ENCODE results near the gene RPP30.

The RPP30 gene

DNA sequence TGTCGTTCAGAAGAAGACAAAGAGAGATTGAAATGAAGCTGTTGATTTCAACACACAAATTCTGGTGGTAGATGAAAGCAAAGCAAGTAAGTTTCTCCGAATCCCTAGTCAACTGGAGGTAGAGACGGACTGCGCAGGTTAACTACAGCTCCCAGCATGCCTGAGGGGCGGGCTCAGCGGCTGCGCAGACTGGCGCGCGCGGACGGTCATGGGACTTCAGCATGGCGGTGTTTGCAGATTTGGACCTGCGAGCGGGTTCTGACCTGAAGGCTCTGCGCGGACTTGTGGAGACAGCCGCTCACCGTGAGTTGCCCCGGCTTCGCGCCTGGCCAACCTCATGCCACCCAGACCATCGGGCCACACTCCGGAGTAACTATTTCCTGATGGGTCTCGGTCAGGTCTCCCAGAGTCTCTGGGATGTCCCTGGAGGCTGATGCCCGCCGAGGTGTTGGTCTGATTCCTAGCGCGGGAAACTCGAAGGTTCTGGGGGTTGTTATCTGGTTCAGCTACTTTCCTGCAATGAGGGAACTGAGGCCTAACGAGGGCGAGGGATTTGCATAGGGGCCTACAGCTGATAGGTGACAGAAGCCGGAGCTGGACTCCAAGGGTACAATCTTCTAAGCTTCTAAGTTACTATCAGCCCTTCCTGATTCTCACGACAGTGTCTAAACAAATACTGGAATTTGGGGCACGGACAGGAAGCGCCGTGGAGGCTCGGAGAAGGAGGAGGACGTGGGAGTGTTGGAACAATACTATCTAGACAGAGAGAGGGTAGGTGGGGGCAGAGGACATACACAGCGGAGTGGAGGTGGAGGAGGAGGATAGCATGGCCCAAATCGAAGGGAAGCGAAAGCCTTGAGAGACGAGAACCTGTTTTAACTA is at the start of gene RPP30:
Gene RPP30, plus strand, starts transcription at position 209 of the 882 bp plus-strand sequence. Its CDS starts 13 bp downstream, at position 222.
- peak; percentile 74 for DNase-seq (ENCODE audit: low spot score)

- no peak for DNase-seq (ENCODE audit: low spot score)
Measured at GRCh38 chr10:90822508-90822907, 49.3 kb upstream of the RPP30 start.

DNA sequence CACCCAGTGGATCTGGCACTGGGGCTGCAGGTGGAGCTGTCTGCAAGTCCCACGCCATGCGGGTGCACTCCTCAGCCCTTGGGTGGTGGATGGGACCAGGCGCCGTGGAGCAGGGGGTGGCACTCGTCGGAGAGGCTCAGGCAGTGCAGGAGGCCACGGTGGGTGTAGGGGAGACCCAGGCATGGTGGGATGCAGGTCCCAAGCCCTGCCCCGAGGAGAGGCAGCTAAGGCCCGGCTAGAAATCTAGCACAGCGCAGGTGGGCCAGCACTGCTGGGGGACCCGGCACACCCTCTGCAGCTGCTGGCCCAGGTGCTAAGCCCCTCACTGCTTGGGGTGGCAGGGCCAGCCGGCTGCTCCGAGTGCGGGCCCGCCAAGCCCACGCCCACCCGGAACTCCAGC is 39.7 kb upstream of the RPP30 start:
- DNase-seq (ENCODE audit: low spot score): no peak

- no peak for DNase-seq (ENCODE audit: low spot score)
Measured at GRCh38 chr10:90834326-90834725, 37.4 kb upstream of the RPP30 start.

DNA sequence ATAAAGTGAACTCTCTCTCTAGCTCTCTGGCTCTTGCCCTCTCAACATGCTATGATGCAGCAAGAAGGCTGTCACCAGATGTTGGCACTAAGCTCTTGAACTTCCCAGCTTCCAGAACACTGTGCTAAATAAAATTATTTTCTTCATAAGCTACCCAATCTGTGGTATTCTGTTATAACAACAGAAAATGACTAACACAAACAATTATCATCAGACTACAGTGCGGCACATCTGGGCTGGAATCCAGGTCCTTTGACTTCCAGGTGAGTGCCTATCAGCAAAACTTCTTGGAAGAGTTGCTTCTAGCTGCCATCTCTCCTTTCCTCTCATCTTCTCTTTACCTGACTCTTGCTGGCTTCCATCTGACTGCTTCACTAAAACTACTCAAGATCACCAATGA is 34.3 kb upstream of the RPP30 start:
- no peak for DNase-seq (ENCODE audit: low spot score)

GRCh38 chr10:90842725-90843124 is 29.0 kb upstream of the RPP30 start:
- no peak for DNase-seq (ENCODE audit: low spot score)

DNA sequence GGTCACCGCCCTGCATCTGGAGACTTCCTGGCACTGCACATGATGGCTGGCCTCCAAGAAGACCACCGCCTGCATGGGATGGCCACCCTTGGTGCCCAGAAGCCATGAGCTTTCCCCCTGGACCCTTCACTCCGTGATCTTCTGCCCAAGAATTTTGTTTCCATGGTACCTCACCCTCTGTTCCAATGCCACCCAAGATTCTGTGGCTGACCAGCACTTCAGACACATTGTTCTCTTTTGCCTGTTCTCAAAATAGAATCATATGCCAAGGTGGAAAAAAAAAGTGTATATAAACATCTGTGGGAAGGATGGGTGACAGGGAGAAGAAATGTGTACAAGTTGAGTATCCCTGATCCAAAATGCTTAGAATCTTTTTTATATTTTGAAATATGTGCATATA is 26.0 kb upstream of the RPP30 start:
- DNase-seq (ENCODE audit: low spot score): no peak

DNA sequence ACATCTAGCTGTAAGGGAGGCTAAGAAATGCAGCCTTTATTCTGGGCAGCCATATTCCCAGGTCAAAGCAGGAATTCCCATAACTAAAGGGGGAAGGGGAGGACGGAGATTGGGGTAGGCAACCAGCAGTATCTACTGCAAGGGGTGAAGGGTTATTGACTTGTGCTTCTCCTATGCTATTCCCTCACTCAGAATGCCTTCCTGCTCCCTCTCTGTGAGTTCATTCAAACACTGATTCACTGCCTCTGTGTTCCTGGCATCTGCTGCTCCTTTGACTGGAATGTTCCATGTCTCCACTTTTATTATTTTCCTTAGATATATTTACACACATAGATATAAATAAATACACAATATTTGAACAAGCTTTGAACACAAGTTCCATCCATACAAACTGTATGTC is 25.0 kb upstream of the RPP30 start:
- no peak for DNase-seq (ENCODE audit: low spot score)

DNA sequence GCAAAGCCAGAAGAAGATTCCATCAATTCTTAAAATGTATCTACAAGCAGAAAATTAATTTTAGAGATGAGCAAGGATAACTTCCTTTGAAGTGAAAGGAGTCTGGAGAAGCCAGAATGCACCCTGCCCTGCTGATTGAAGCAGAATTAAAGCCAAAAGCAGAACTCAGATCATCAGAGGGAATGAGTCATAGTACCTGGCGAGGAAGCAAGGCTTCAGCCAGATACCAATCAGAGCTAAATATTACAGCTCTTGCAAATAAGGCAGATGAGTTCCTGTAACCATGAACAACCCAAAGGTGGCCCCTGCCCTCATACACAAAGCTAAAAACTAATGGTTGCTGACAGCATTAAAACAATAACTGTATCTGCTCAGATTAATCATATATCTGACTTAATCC is 24.3 kb upstream of the RPP30 start:
- DNase-seq (ENCODE audit: low spot score): no peak

DNA sequence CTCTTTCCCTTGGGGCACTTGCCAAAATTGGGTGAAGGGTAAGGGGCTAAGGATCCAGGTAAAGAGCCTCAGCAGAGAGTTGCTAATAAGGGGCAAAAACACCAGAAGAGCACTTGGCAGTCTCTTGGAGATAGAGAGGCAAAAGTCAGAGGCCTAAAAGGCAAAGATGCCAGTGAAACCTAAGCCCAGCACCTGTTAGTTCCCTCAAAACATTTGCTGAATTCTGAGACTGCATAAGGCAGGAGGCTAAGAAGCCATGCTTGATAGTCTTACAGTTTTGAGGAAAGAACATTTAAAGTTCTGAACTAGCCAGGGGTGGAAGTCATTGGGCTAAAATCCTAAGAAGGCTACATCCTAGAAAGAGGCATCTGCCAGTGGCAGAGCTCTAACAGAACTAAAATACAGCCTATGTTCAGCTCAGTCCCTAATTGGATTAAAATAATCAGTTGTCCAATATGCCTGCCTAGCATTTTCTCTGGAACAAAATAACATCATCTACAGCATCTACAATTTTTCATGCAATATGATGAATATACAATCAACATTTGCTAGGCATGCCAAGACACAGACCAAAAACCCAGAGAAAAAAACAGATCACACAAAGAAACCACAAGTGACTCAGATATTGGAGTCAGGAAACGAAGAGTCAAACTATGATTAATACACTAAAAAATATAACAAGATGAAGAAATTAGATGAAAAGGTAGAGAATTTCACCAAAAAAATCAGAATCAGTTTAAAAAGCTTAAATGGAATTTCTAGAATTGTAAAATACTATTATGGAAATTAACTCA is 21.6 kb upstream of the RPP30 start:
- DNase-seq (ENCODE audit: low spot score): peak; percentile 3

DNA sequence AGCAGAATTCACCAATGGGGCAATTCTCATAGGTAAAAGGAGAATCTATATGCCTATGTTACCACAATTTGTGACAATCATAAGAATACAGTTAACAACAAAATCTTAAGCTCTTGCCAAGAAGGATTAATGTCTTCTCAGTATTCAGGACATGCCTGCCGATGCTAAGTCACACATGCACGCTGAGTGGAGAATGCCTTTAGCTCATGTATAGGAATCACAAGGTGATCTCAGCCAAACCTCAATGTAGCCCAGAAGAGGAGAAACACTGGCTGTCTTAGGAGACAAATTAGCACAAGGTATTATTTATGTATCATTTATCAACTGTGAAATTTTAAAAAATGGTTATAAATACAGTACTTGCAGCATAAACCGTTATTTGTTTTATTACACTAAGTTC is 16.6 kb upstream of the RPP30 start:
- no peak for DNase-seq (ENCODE audit: low spot score)

GRCh38 chr10:90856261-90856660 is 15.5 kb upstream of the RPP30 start:
- DNase-seq (ENCODE audit: low spot score): no peak

- no peak for DNase-seq (ENCODE audit: low spot score)
Measured at GRCh38 chr10:90856964-90857634, 14.7 kb upstream of the RPP30 start.

GRCh38 chr10:90857635-90858460 is 13.9 kb upstream of the RPP30 start, which contains the start of gene HTR7:
HTR7 (minus strand) TSS chr10:90858039; CDS start chr10:90857671, 368 bp downstream.
- no peak for DNase-seq (ENCODE audit: low spot score)

- DNase-seq (ENCODE audit: low spot score): no peak
Measured at GRCh38 chr10:90858461-90858968, 13.3 kb upstream of the RPP30 start.

DNA sequence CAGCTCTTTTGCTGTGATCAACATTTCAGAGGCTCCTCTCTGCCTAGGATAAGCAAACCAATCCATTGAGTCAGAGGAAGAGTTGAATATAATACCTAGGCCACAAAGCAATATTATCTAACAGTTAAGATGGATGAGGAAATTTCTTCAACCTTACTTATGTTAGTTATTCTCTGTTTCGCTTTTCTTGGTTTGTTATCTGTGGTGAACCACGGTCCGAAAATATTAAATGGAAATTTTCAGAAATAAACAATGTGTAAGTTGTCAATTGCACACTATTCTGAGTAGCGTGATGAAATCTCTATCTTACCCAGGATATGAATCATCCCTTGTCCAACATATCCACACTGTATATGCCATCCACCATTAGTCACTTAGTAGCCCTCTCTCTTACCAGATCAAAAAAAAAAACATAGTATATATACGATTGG is 12.4 kb upstream of the RPP30 start:
- peak; percentile 74 for DNase-seq (ENCODE audit: low spot score)

GRCh38 chr10:90860790-90861189 is 11.0 kb upstream of the RPP30 start:
- no peak for DNase-seq (ENCODE audit: low spot score)

GRCh38 chr10:90862908-90863514 is 8.8 kb upstream of the RPP30 start:
- peak; percentile 51 for DNase-seq (ENCODE audit: low spot score)

DNA sequence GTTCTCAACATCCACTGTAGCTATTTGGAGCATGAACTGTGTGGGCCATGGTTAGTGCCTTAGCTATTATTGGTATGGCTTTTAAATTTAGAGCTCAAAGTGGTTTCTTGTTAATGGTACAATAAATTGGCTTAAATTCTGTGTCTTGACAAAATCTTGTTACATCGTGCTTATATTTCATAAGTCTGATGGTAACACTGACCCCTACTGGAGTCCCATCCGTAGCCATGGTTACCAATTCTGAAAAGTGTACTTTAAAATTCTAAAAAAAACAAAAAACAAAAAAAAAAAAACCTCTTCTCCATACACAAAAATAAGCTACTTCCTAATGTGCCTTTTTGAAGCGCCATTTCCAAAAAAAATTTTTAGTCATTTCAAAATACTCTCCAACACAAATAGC is 6.4 kb upstream of the RPP30 start:
- peak; percentile 31 for DNase-seq (ENCODE audit: low spot score)

- DNase-seq (ENCODE audit: low spot score): no peak
Measured at GRCh38 chr10:90866050-90866598, 5.7 kb upstream of the RPP30 start.
